Hindlimb muscle (tissue), 1 donor: Measurements from ENCODE around the gene RPL9. TPM values are rescaled to one million over a fixed set of nuclear protein-coding genes. Genes with fewer than 3 reads are reported as not detected.
"Not testable (repeated sequence)": the region's sequence is repeated elsewhere in the genome, so short reads cannot be mapped to it uniquely, and the experiment has no call there.

ENCODE experiments used
- DNase-seq: peaks from one replicate; pipeline ENCODE4 v3.0.0-alpha.2; 2013
- polyA plus RNA-seq: library from polyadenylated mRNA; unstranded; fragments of 120-200 nt; gene quantifications from one replicate; pipeline ENCODE4 v1.2.1, GENCODE V29; 2013; ENCODE audit not compliant: insufficient read length

Gene RPL9
- polyA plus RNA-seq, 1 donor, result 704 TPM

- DNase-seq, result not testable (repeated sequence)
Measured at GRCh38 chr4:39425297-39425696, 33.4 kb downstream of the RPL9 start.

DNA sequence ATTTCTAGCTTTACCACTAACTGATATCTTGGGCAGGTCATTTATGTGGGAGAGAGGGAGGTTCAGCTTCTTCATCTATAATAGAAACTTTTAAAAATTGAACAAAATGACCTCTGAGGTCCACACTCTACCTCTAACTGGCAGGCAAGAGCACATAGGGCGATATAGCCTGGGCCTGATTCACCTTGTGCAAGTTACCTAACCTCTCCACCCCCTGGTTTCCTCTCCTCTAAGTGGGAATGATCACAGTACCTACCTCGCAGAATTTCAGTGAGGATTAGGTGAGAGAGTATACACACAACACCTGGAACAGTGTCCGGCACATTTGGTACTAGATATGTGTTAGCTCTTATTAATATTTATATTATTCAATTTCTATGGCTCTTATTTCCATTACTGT lies 36.5 kb downstream of the RPL9 start:
- DNase-seq, result no peak

DNA sequence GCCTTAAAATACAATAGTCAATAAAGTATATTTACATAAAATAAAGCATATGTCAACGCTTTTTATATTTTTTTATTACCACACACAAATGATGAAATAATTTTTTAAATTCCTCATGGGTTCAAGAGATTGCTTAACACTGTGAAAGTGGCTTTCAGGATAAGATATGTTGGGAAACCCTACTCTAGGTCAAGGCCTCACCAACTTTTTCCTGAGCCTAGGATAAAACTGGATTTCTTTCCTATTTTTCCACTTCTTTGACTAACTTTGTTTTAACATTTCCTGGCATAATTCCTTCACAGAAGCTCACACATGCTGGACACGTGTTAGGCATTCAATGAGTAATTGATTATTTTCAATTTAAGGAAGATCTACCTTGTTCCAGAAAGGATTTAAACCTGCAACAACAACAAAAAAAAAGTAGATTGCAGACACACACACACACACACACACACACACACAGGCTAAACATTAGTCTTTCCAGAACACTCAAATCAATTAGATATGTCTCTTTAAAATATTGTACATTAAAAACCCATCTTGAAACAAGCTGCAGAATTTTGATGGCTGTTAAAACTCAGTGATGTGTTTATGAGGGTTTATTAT lies 42.9 kb downstream of the RPL9 start:
- DNase-seq, result no peak

GRCh38 chr4:39411561-39411960 lies 47.2 kb downstream of the RPL9 start:
- DNase-seq, result not testable (repeated sequence)

- DNase-seq, result no peak
Measured at GRCh38 chr4:39410415-39410814, 48.3 kb downstream of the RPL9 start.

DNA sequence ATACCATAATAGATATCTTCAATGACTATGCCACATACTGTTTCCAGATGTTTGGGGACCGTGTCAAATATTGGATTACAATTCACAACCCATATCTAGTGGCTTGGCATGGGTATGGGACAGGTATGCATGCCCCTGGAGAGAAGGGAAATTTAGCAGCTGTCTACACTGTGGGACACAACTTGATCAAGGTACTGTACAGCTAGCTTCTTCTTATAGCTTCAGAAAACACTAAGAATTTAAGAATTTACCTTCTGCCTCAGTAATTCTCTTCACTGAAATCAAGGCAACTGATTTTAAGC lies 51.2 kb downstream of the RPL9 start:
- DNase-seq, result no peak

DNA sequence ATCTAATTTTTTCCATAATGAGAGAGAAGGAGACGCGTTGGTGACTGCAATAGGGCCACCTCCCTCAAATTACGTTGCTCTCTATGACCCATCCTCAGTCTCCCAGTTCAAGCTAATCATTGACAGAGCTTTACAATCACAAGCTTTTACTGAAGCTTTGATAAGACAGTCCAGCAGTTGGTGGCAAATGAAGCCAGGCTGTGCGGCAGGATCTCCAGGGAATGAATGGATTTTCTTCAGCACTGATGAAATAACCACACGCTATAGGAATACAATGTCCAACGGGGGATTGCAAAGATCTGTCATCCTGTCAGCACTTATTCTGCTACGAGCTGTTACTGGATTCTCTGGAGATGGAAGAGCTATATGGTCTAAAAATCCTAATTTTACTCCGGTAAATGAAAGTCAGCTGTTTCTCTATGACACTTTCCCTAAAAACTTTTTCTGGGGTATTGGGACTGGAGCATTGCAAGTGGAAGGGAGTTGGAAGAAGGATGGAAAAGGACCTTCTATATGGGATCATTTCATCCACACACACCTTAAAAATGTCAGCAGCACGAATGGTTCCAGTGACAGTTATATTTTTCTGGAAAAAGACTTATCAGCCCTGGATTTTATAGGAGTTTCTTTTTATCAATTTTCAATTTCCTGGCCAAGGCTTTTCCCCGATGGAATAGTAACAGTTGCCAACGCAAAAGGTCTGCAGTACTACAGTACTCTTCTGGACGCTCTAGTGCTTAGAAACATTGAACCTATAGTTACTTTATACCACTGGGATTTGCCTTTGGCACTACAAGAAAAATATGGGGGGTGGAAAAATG lies 51.7 kb downstream of the RPL9 start, which contains the start of gene KLB:
KLB (plus strand) TSS at position 168 of the 821 bp plus-strand sequence; CDS start at position 188, 20 bp downstream.
- DNase-seq, result peak; percentile 11

Other genes with a start within 250 kb of the RPL9 start
- gene RFC1, start 92.6 kb downstream of the RPL9 start, polyA plus RNA-seq, result 29.6 TPM
- gene KLB, start 52.0 kb downstream of the RPL9 start, polyA plus RNA-seq, result 0.50 TPM
- gene LIAS, start 134 bp upstream of the RPL9 start, polyA plus RNA-seq, result 30.1 TPM
- 39.9 TPM for gene UGDH, start 68.5 kb upstream of the RPL9 start, polyA plus RNA-seq
- 15.0 TPM for gene SMIM14, start 179.9 kb upstream of the RPL9 start, polyA plus RNA-seq
- gene UBE2K, start 239.2 kb upstream of the RPL9 start, polyA plus RNA-seq, result 41.0 TPM